Left kidney (tissue), 8 donors: ENCODE results near the gene TMEM119. TPM values are rescaled to one million over a fixed set of nuclear protein-coding genes. Genes with fewer than 3 reads are reported as not detected.
A peak's percentile ranks its signal among the peaks of the same experiment; 100 is the strongest.

ENCODE experiments used
- DNase-seq: peaks from one replicate; pipeline ENCODE4 v3.0.0-alpha.2; 2013
- long read RNA-seq, 8 donors: transcript quantifications; one replicate each; lab custom pipeline, GENCODE V29; 2026
- polyA plus RNA-seq: library from polyadenylated mRNA; unstranded; fragments of 120-200 nt; gene quantifications from one replicate; pipeline ENCODE4 v1.2.1, GENCODE V29; 2013; ENCODE audit not compliant: insufficient read length

The TMEM119 gene
- 15.0 TPM for polyA plus RNA-seq
- long read RNA-seq, donor 1, transcript TMEM119-201 (2 exons, 2,707 nt) = major isoform, 16 of 16 reads
- long read RNA-seq, donor 1, partial matches to known transcripts = 0 of 16 reads
- long read RNA-seq, donor 1, other reads (novel, unspliced or antisense) = 0 of 16 reads
- long read RNA-seq, donor 2, partial matches to known transcripts = 0 of 3 reads
- long read RNA-seq, donor 2, other reads (novel, unspliced or antisense) = 0 of 3 reads
- long read RNA-seq, donor 3, partial matches to known transcripts = 0 of 4 reads
- long read RNA-seq, donor 3, other reads (novel, unspliced or antisense) = 0 of 4 reads
- long read RNA-seq, donor 4, partial matches to known transcripts = 0 of 1 reads
- long read RNA-seq, donor 4, other reads (novel, unspliced or antisense) = 0 of 1 reads
- long read RNA-seq, donor 5, transcript TMEM119-201 (2 exons, 2,707 nt) = major isoform, 7 of 8 reads
- long read RNA-seq, donor 5, partial matches to known transcripts = 0 of 8 reads
- long read RNA-seq, donor 5, other reads (novel, unspliced or antisense) = 0 of 8 reads
- long read RNA-seq, donor 6, transcript TMEM119-201 (2 exons, 2,707 nt) = major isoform, 7 of 7 reads
- long read RNA-seq, donor 6, partial matches to known transcripts = 0 of 7 reads
- long read RNA-seq, donor 6, other reads (novel, unspliced or antisense) = 0 of 7 reads
- long read RNA-seq, donor 7, transcript TMEM119-201 (2 exons, 2,707 nt) = major isoform, 5 of 5 reads
- long read RNA-seq, donor 7, partial matches to known transcripts = 0 of 5 reads
- long read RNA-seq, donor 7, other reads (novel, unspliced or antisense) = 0 of 5 reads
- long read RNA-seq, donor 8, partial matches to known transcripts = 0 of 2 reads
- long read RNA-seq, donor 8, other reads (novel, unspliced or antisense) = 0 of 2 reads

GRCh38 chr12:108597559-108598471 lies at the start of gene TMEM119:
TMEM119 (minus strand) TSS chr12:108598084; CDS start chr12:108592383, 5,701 bp downstream.
- DNase-seq = peak; percentile 59

GRCh38 chr12:108646600-108647579 lies 49.0 kb upstream of the TMEM119 start:
- no peak for DNase-seq

GRCh38 chr12:108645686-108646599 lies 48.1 kb upstream of the TMEM119 start:
- DNase-seq = no peak

GRCh38 chr12:108644811-108645120 lies 46.9 kb upstream of the TMEM119 start:
- DNase-seq = no peak

GRCh38 chr12:108643941-108644810 lies 46.3 kb upstream of the TMEM119 start:
- DNase-seq = no peak

- no peak for DNase-seq
These were observed 45.2 kb upstream of the TMEM119 start for GRCh38 chr12:108642899-108643654.

- no peak for DNase-seq
These were observed 44.5 kb upstream of the TMEM119 start for GRCh38 chr12:108642269-108642870.

GRCh38 chr12:108641446-108642268 lies 43.8 kb upstream of the TMEM119 start:
- DNase-seq = no peak

GRCh38 chr12:108640802-108641445 lies 43.0 kb upstream of the TMEM119 start:
- no peak for DNase-seq

- DNase-seq = no peak
These were observed 41.3 kb upstream of the TMEM119 start for GRCh38 chr12:108638997-108639822.

GRCh38 chr12:108638141-108638827 lies 40.4 kb upstream of the TMEM119 start:
- DNase-seq = peak; percentile 53

GRCh38 chr12:108637222-108637971 lies 39.5 kb upstream of the TMEM119 start:
- no peak for DNase-seq

- DNase-seq = no peak
These were observed 38.3 kb upstream of the TMEM119 start for GRCh38 chr12:108635997-108636808.
